Smooth muscle cell (in vitro differentiated cells): ENCODE data around the gene ARHGAP8. TPM values are rescaled to one million over a fixed set of nuclear protein-coding genes. Genes with fewer than 3 reads are reported as not detected.

Experiments used
- DNase-seq: peaks from one replicate; lab custom pipeline; 2025; ENCODE audit not compliant: unreplicated experiment; lab: John Stamatoyannopoulos, UW
- H2AFZ ChIP-seq: fragments of 200-600 bp; sonication (generic); 2 replicates; pipeline ENCODE4 v1.6.0; 2016; ENCODE audit warnings: antibody characterized with exemption, low read depth, mild to moderate bottlenecking
- H3F3A ChIP-seq: fragments of 200-600 bp; sonication (generic); 2 replicates; pipeline ENCODE4 v1.6.0; 2017; ENCODE audit warnings: antibody characterized with exemption, low read depth
- H3K27ac ChIP-seq: fragments of 200-600 bp; sonication (generic); 2 replicates; pipeline ENCODE4 v1.5.1; 2016; ENCODE audit warnings: low read depth, mild to moderate bottlenecking
- H3K27me3 ChIP-seq: fragments of 200-600 bp; sonication (generic); 2 replicates; pipeline ENCODE4 v1.6.1; 2016; ENCODE audit warnings: low read depth, mild to moderate bottlenecking
- H3K36me3 ChIP-seq: fragments of 200-600 bp; sonication (generic); 2 replicates; pipeline ENCODE4 v1.5.1; 2016; ENCODE audit warnings: low read depth
- H3K4me1 ChIP-seq: fragments of 200-600 bp; sonication (generic); 2 replicates; pipeline ENCODE4 v1.5.1; 2016; ENCODE audit warnings: low read depth
- H3K4me2 ChIP-seq: fragments of 200-600 bp; sonication (generic); 2 replicates; pipeline ENCODE4 v1.6.0; 2016; ENCODE audit warnings: mild to moderate bottlenecking
- H3K4me3 ChIP-seq: fragments of 200-600 bp; sonication (generic); 2 replicates; pipeline ENCODE4 v1.5.1; 2016; ENCODE audit warnings: mild to moderate bottlenecking
- H3K79me2 ChIP-seq: fragments of 200-600 bp; sonication (generic); 2 replicates; pipeline ENCODE4 v1.6.0; 2016; ENCODE audit warnings: low read depth, mild to moderate bottlenecking
- H3K9ac ChIP-seq: fragments of 200-600 bp; sonication (generic); 2 replicates; pipeline ENCODE4 v1.6.0; 2016; ENCODE audit warnings: low read depth
- H3K9me3 ChIP-seq: fragments of 200-600 bp; sonication (generic); replicated peaks from 2 replicates; pipeline ENCODE4 v1.5.1; 2016; ENCODE audit warnings: low read depth
- H4K20me1 ChIP-seq: fragments of 200-600 bp; sonication (generic); 2 replicates; pipeline ENCODE4 v1.6.0; 2016; ENCODE audit warnings: low read depth
- WGBS: methylation state at CpG from one replicate; pipeline ENCODE4 v1.1.7; 2016; ENCODE audit warnings: low lambda C conversion rate; 5-methylcytosine and 5-hydroxymethylcytosine counted together
- polyA plus RNA-seq: library from polyadenylated mRNA; unstranded; fragments of >200 nt; fragmentation: Nextera tagmentation; extraction: Ambion mirVana; gene quantifications from 2 replicates; pipeline ENCODE4 v1.2.1, GENCODE V29; 2016
- total RNA-seq: library from RNA; depleted of rRNA; stranded (reverse); fragments of >200 nt; gene quantifications from 2 replicates; pipeline ENCODE4 v1.2.3, GENCODE V29; 2014
- TF ChIP-seq, protein P1 (sequence below): fragments of 200-600 bp; sonication (generic); IDR thresholded peaks from 2 replicates; pipeline ENCODE4 v1.5.1; 2017; ENCODE audit warnings: borderline replicate concordance, mild to moderate bottlenecking, antibody characterized with exemption; ENCODE audit not compliant: insufficient read depth, poor library complexity, severe bottlenecking

ARHGAP8 gene
- total and polyA plus RNA-seq, 2 experiments from 2014 or later, result 5.8 to 11.4 TPM

DNA sequence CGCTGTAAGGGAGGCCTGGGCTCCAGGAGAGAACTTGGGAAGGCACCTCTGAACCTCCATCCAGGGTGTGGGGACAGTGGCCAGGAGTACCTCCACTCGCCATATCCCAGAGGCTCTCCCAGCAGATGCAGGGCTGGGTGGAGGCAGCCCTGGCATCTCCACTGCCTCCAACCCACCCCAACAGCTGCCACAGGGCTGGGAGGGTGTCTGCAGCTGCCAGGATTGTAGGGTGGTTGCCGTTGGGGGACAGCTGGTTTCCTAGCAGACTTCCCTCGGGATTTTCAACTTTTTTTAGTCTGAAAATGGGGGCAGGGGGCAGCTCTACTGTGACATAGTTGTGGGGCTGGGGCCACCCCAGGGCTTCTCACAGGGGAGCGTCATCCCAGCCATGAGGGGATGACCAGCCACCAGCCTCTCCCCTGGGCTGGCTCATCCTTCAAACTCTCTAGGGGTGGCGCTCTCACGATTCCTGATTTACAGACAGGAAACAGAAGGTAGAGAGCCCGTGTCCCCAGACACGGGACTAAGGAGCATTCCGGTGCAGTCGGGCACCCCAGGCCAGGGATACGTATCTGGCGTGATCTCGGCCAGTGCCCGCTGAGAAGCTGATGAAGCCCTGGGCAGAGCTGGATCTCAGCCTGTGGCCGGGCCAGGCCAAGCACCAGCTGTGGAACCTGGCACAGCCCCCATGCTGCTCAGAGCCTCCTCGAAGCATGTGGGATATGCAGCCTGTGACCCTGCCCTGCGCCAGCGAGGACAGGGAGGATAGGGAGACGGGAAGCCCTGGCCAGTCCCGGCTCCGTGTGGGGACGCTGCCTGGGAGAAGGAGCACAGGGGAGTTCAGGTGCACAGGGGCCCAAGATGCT is 40.5 kb upstream of the ARHGAP8 start:
- Histone ChIP-seq H3K27ac (no peak overlapping the region), H3K27me3 (no peaks in the 10 kb centered on the region), H3K4me2 (no peak overlapping the region), H3K9me3 (no peaks in the 10 kb centered on the region), H2AFZ (no peak overlapping the region), H3K79me2 (peaks cover 12% of the 10 kb centered on the region), H3K36me3 (no peaks in the 10 kb centered on the region), H3F3A (no peaks in the 10 kb centered on the region), H3K9ac (no peak overlapping the region), H4K20me1 (peaks cover 94% of the 10 kb centered on the region), H3K4me1 (no peaks in the 10 kb centered on the region), H3K4me3 (no peak overlapping the region)
- WGBS, result 93% methylated on average over 23 of the region's 23 CpGs
- TF ChIP-seq, protein P1, sequence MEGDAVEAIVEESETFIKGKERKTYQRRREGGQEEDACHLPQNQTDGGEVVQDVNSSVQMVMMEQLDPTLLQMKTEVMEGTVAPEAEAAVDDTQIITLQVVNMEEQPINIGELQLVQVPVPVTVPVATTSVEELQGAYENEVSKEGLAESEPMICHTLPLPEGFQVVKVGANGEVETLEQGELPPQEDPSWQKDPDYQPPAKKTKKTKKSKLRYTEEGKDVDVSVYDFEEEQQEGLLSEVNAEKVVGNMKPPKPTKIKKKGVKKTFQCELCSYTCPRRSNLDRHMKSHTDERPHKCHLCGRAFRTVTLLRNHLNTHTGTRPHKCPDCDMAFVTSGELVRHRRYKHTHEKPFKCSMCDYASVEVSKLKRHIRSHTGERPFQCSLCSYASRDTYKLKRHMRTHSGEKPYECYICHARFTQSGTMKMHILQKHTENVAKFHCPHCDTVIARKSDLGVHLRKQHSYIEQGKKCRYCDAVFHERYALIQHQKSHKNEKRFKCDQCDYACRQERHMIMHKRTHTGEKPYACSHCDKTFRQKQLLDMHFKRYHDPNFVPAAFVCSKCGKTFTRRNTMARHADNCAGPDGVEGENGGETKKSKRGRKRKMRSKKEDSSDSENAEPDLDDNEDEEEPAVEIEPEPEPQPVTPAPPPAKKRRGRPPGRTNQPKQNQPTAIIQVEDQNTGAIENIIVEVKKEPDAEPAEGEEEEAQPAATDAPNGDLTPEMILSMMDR, result no peak
- DNase-seq, result no peak

GRCh38 chr22:44712962-44713361 is 39.4 kb upstream of the ARHGAP8 start:
- H3K27ac ChIP-seq, result no peak overlapping the region
- no peak overlapping the region for H2AFZ ChIP-seq
- no peak overlapping the region for H3K9ac ChIP-seq
- H3K4me2 ChIP-seq, result no peak overlapping the region
- no peaks in the 10 kb centered on the region for H3K9me3 ChIP-seq
- TF ChIP-seq, protein P1, result no peak
- no peak overlapping the region for H3K4me3 ChIP-seq
- no peak for DNase-seq
- no peaks in the 10 kb centered on the region for H3K36me3 ChIP-seq
- H3K79me2 ChIP-seq, result peaks cover 12% of the 10 kb centered on the region
- no peaks in the 10 kb centered on the region for H3K27me3 ChIP-seq
- peaks cover 84% of the 10 kb centered on the region for H4K20me1 ChIP-seq
- no peaks in the 10 kb centered on the region for H3K4me1 ChIP-seq
- 98% methylated on average over 7 of the region's 8 CpGs for WGBS
- no peaks in the 10 kb centered on the region for H3F3A ChIP-seq

- WGBS, result 88% methylated on average over 18 of the region's 18 CpGs
- Histone ChIP-seq H3K9me3 (no peaks in the 10 kb centered on the region), H3K4me1 (no peaks in the 10 kb centered on the region), H3K27ac (no peak overlapping the region), H3K4me3 (no peak overlapping the region), H3K27me3 (no peaks in the 10 kb centered on the region), H3K36me3 (no peaks in the 10 kb centered on the region), H3K9ac (no peak overlapping the region), H3K79me2 (peaks cover 5% of the 10 kb centered on the region), H2AFZ (no peak overlapping the region), H3F3A (no peaks in the 10 kb centered on the region), H3K4me2 (no peak overlapping the region), H4K20me1 (peaks cover 86% of the 10 kb centered on the region)
- no peak for DNase-seq
- TF ChIP-seq, protein P1, result no peak
Measured at GRCh38 chr22:44714703-44715350, 37.5 kb upstream of the ARHGAP8 start.
